ENCODE data around the gene IL6.
"Not testable (repeated sequence)": the region's sequence is repeated elsewhere in the genome, so short reads cannot be mapped to it uniquely, and the experiment has no call there.

IL6 gene

DNA sequence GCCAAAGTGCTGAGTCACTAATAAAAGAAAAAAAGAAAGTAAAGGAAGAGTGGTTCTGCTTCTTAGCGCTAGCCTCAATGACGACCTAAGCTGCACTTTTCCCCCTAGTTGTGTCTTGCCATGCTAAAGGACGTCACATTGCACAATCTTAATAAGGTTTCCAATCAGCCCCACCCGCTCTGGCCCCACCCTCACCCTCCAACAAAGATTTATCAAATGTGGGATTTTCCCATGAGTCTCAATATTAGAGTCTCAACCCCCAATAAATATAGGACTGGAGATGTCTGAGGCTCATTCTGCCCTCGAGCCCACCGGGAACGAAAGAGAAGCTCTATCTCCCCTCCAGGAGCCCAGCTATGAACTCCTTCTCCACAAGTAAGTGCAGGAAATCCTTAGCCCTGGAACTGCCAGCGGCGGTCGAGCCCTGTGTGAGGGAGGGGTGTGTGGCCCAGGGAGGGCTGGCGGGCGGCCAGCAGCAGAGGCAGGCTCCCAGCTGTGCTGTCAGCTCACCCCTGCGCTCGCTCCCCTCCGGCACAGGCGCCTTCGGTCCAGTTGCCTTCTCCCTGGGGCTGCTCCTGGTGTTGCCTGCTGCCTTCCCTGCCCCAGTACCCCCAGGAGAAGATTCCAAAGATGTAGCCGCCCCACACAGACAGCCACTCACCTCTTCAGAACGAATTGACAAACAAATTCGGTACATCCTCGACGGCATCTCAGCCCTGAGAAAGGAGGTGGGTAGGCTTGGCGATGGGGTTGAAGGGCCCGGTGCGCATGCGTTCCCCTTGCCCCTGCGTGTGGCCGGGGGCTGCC lies at the start of gene IL6:
Gene IL6, plus strand, starts transcription at position 294 of the 807 bp plus-strand sequence. Its CDS starts 63 bp downstream, at position 357.
- Histone ChIP-seq H3K9me2 (replicated peaks; ENCODE audit: insufficient read depth, low read length) (no peaks in the 10 kb centered on the region), H3K27me3 (replicated peaks; ENCODE audit: insufficient read depth, low read length) (no peaks in the 10 kb centered on the region), H3K79me2 (ENCODE audit: low read length) (no peaks in the 10 kb centered on the region), H3K4me1 (ENCODE audit: low read length) (peaks cover 39% of the 10 kb centered on the region), H3K27ac (ENCODE audit: low read length) (no peak within 1 kb of the TSS), H3K36me3 (replicated peaks; ENCODE audit: insufficient read depth, low read length) (no peaks in the 10 kb centered on the region), H3K4me3 (ENCODE audit: low read length) (peak within 1 kb of the TSS; percentile 40), H3K9me3 (replicated peaks; ENCODE audit: insufficient read depth, low read length) (no peaks in the 10 kb centered on the region), H3K9ac (ENCODE audit: low read length) (peak within 1 kb of the TSS; percentile 0; the same call in 1 of the 2 replicates), H4K20me1 (ENCODE audit: insufficient read depth, low read length) (no peaks in the 10 kb centered on the region), H2AFZ (ENCODE audit: low read length) (peak within 1 kb of the TSS; percentile 34), H3F3A (ENCODE audit: insufficient read depth, low read length) (peaks cover 7% of the 10 kb centered on the region), H3K4me2 (ENCODE audit: low read depth, low read length) (peak within 1 kb of the TSS; percentile 77)
- DNase-seq, result no peak
- TF ChIP-seq EZH2phosphoT487 (IDR thresholded peaks at IDR 0.05; ENCODE audit: low read length) (no peak), CTCF (IDR thresholded peaks at IDR 0.05; ENCODE audit: low read length) (no peak)

GRCh38 chr7:22677263-22677662 lies 49.7 kb upstream of the IL6 start:
- not testable (repeated sequence) for H4K20me1 ChIP-seq (ENCODE audit: insufficient read depth, low read length); H3K4me2 ChIP-seq (ENCODE audit: low read depth, low read length); H3K79me2 ChIP-seq (ENCODE audit: low read length); H3K27ac ChIP-seq (ENCODE audit: low read length); H3K9ac ChIP-seq (ENCODE audit: low read length); H3K27me3 ChIP-seq (replicated peaks; ENCODE audit: insufficient read depth, low read length); H3K9me2 ChIP-seq (replicated peaks; ENCODE audit: insufficient read depth, low read length); H3K4me3 ChIP-seq (ENCODE audit: low read length); H2AFZ ChIP-seq (ENCODE audit: low read length); DNase-seq; H3K9me3 ChIP-seq (replicated peaks; ENCODE audit: insufficient read depth, low read length); H3K36me3 ChIP-seq (replicated peaks; ENCODE audit: insufficient read depth, low read length)
- peaks cover 44% of the 10 kb centered on the region for H3K4me1 ChIP-seq (ENCODE audit: low read length)
- peaks cover 18% of the 10 kb centered on the region for H3F3A ChIP-seq (ENCODE audit: insufficient read depth, low read length)

GRCh38 chr7:22677680-22678079 lies 49.3 kb upstream of the IL6 start:
- Histone ChIP-seq H3K4me1 (ENCODE audit: low read length) (peaks cover 40% of the 10 kb centered on the region), H3K4me2 (ENCODE audit: low read depth, low read length) (peak overlapping the region; percentile 27; the same call in 1 of the 2 replicates)
- TF ChIP-seq EZH2phosphoT487 (IDR thresholded peaks at IDR 0.05; ENCODE audit: low read length) (no peak), CTCF (IDR thresholded peaks at IDR 0.05; ENCODE audit: low read length) (no peak), EZH2 (optimal IDR thresholded peaks at IDR 0.05; ENCODE audit: low read depth, low read length) (no peak)

GRCh38 chr7:22680482-22680911 lies 46.5 kb upstream of the IL6 start:
- TF ChIP-seq EZH2phosphoT487 (IDR thresholded peaks at IDR 0.05; ENCODE audit: low read length) (no peak), EZH2 (optimal IDR thresholded peaks at IDR 0.05; ENCODE audit: low read depth, low read length) (no peak), CTCF (IDR thresholded peaks at IDR 0.05; ENCODE audit: low read length) (no peak)
- no peak overlapping the region for H3K4me2 ChIP-seq (ENCODE audit: low read depth, low read length)
- H3K9me2 ChIP-seq (replicated peaks; ENCODE audit: insufficient read depth, low read length), result no peaks in the 10 kb centered on the region
- no peak overlapping the region for H3K27ac ChIP-seq (ENCODE audit: low read length)
- H2AFZ ChIP-seq (ENCODE audit: low read length), result no peak overlapping the region
- H3F3A ChIP-seq (ENCODE audit: insufficient read depth, low read length), result peaks cover 3% of the 10 kb centered on the region; the same call in 1 of the 2 replicates
- H4K20me1 ChIP-seq (ENCODE audit: insufficient read depth, low read length), result no peaks in the 10 kb centered on the region
- H3K27me3 ChIP-seq (replicated peaks; ENCODE audit: insufficient read depth, low read length), result no peaks in the 10 kb centered on the region
- H3K79me2 ChIP-seq (ENCODE audit: low read length), result no peaks in the 10 kb centered on the region
- no peak overlapping the region for H3K9ac ChIP-seq (ENCODE audit: low read length)
- H3K4me3 ChIP-seq (ENCODE audit: low read length), result no peak overlapping the region
- H3K4me1 ChIP-seq (ENCODE audit: low read length), result peaks cover 24% of the 10 kb centered on the region
- H3K9me3 ChIP-seq (replicated peaks; ENCODE audit: insufficient read depth, low read length), result no peaks in the 10 kb centered on the region
- no peak for DNase-seq
- H3K36me3 ChIP-seq (replicated peaks; ENCODE audit: insufficient read depth, low read length), result no peaks in the 10 kb centered on the region

More at GRCh38 chr7:22677680-22678079, 49.3 kb upstream of the IL6 start:
- DNase-seq, result peak; percentile 26
- no peaks in the 10 kb centered on the region for H4K20me1 ChIP-seq (ENCODE audit: insufficient read depth, low read length)
- H3K9ac ChIP-seq (ENCODE audit: low read length), result no peak overlapping the region
- H3K9me3 ChIP-seq (replicated peaks; ENCODE audit: insufficient read depth, low read length), result no peaks in the 10 kb centered on the region
- no peaks in the 10 kb centered on the region for H3K79me2 ChIP-seq (ENCODE audit: low read length)
- peaks cover 14% of the 10 kb centered on the region for H3F3A ChIP-seq (ENCODE audit: insufficient read depth, low read length)
- H2AFZ ChIP-seq (ENCODE audit: low read length), result no peak overlapping the region
- H3K36me3 ChIP-seq (replicated peaks; ENCODE audit: insufficient read depth, low read length), result no peaks in the 10 kb centered on the region
- no peaks in the 10 kb centered on the region for H3K9me2 ChIP-seq (replicated peaks; ENCODE audit: insufficient read depth, low read length)
- no peak overlapping the region for H3K27ac ChIP-seq (ENCODE audit: low read length)
- H3K4me3 ChIP-seq (ENCODE audit: low read length), result no peak overlapping the region
- H3K27me3 ChIP-seq (replicated peaks; ENCODE audit: insufficient read depth, low read length), result no peaks in the 10 kb centered on the region

Data from MM.1S (cell line).